ENCODE results near the gene C10orf88. TPM values are rescaled to one million over a fixed set of nuclear protein-coding genes. Genes with fewer than 3 reads are reported as not detected.
A peak's percentile ranks its signal among the peaks of the same experiment; 100 is the strongest.

Gene C10orf88
- total and polyA plus RNA-seq, 2 of the 13 experiments (the other 11 are each of a cell fraction or from before 2014, with no cell fraction given) = 4.6 to 11.8 TPM

DNA sequence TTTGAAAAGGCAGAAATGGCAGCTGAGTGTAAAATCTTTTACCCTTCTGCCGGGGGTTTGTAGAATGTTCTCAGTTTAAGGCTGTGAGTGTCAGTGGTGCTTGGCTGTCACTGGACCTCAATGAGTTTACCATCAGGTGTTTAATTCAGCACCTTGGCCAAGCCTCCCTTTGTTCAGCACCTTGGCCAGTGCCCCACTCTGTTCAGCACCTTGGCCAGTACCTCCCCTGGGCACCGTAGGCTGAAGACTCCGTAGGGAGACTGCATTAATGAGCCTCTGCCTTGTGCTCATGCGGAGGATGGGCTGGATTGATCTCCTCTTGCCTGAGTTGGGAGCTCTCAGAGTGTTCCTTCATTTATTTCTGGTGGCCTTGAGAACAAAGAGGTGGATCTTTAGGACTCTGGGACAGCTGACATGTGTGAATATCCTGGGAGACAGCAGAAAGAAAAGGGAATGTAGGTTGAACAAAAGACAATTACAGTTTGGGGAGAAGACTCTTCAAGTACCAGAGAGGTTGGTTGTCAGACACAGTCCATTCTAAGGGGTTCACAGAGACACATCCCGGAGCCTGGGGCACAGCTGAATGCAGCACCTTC lies 42.0 kb downstream of the C10orf88 start (continued):
- TF ChIP-seq, protein P1, sequence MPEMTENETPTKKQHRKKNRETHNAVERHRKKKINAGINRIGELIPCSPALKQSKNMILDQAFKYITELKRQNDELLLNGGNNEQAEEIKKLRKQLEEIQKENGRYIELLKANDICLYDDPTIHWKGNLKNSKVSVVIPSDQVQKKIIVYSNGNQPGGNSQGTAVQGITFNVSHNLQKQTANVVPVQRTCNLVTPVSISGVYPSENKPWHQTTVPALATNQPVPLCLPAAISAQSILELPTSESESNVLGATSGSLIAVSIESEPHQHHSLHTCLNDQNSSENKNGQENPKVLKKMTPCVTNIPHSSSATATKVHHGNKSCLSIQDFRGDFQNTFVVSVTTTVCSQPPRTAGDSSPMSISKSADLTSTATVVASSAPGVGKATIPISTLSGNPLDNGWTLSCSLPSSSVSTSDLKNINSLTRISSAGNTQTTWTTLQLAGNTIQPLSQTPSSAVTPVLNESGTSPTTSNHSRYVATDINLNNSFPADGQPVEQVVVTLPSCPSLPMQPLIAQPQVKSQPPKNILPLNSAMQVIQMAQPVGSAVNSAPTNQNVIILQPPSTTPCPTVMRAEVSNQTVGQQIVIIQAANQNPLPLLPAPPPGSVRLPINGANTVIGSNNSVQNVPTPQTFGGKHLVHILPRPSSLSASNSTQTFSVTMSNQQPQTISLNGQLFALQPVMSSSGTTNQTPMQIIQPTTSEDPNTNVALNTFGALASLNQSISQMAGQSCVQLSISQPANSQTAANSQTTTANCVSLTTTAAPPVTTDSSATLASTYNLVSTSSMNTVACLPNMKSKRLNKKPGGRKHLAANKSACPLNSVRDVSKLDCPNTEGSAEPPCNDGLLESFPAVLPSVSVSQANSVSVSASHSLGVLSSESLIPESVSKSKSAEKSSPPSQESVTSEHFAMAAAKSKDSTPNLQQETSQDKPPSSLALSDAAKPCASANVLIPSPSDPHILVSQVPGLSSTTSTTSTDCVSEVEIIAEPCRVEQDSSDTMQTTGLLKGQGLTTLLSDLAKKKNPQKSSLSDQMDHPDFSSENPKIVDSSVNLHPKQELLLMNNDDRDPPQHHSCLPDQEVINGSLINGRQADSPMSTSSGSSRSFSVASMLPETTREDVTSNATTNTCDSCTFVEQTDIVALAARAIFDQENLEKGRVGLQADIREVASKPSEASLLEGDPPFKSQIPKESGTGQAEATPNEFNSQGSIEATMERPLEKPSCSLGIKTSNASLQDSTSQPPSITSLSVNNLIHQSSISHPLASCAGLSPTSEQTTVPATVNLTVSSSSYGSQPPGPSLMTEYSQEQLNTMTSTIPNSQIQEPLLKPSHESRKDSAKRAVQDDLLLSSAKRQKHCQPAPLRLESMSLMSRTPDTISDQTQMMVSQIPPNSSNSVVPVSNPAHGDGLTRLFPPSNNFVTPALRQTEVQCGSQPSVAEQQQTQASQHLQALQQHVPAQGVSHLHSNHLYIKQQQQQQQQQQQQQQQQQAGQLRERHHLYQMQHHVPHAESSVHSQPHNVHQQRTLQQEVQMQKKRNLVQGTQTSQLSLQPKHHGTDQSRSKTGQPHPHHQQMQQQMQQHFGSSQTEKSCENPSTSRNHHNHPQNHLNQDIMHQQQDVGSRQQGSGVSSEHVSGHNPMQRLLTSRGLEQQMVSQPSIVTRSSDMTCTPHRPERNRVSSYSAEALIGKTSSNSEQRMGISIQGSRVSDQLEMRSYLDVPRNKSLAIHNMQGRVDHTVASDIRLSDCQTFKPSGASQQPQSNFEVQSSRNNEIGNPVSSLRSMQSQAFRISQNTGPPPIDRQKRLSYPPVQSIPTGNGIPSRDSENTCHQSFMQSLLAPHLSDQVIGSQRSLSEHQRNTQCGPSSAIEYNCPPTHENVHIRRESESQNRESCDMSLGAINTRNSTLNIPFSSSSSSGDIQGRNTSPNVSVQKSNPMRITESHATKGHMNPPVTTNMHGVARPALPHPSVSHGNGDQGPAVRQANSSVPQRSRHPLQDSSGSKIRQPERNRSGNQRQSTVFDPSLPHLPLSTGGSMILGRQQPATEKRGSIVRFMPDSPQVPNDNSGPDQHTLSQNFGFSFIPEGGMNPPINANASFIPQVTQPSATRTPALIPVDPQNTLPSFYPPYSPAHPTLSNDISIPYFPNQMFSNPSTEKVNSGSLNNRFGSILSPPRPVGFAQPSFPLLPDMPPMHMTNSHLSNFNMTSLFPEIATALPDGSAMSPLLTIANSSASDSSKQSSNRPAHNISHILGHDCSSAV (CRISPR knock-in tag; IDR thresholded peaks at IDR 0.05; ENCODE audit: borderline replicate concordance) = peak; percentile 99
- TF ChIP-seq, protein P2, sequence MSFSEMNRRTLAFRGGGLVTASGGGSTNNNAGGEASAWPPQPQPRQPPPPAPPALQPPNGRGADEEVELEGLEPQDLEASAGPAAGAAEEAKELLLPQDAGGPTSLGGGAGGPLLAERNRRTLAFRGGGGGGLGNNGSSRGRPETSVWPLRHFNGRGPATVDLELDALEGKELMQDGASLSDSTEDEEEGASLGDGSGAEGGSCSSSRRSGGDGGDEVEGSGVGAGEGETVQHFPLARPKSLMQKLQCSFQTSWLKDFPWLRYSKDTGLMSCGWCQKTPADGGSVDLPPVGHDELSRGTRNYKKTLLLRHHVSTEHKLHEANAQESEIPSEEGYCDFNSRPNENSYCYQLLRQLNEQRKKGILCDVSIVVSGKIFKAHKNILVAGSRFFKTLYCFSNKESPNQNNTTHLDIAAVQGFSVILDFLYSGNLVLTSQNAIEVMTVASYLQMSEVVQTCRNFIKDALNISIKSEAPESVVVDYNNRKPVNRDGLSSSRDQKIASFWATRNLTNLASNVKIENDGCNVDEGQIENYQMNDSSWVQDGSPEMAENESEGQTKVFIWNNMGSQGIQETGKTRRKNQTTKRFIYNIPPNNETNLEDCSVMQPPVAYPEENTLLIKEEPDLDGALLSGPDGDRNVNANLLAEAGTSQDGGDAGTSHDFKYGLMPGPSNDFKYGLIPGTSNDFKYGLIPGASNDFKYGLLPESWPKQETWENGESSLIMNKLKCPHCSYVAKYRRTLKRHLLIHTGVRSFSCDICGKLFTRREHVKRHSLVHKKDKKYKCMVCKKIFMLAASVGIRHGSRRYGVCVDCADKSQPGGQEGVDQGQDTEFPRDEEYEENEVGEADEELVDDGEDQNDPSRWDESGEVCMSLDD (CRISPR knock-in tag; IDR thresholded peaks at IDR 0.05; ENCODE audit: borderline replicate concordance) = peak; percentile 99
- TF ChIP-seq, protein P3, sequence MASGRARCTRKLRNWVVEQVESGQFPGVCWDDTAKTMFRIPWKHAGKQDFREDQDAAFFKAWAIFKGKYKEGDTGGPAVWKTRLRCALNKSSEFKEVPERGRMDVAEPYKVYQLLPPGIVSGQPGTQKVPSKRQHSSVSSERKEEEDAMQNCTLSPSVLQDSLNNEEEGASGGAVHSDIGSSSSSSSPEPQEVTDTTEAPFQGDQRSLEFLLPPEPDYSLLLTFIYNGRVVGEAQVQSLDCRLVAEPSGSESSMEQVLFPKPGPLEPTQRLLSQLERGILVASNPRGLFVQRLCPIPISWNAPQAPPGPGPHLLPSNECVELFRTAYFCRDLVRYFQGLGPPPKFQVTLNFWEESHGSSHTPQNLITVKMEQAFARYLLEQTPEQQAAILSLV (CRISPR knock-in tag; IDR thresholded peaks at IDR 0.05; ENCODE audit: borderline replicate concordance) = peak; percentile 100
- TF ChIP-seq, protein P4, sequence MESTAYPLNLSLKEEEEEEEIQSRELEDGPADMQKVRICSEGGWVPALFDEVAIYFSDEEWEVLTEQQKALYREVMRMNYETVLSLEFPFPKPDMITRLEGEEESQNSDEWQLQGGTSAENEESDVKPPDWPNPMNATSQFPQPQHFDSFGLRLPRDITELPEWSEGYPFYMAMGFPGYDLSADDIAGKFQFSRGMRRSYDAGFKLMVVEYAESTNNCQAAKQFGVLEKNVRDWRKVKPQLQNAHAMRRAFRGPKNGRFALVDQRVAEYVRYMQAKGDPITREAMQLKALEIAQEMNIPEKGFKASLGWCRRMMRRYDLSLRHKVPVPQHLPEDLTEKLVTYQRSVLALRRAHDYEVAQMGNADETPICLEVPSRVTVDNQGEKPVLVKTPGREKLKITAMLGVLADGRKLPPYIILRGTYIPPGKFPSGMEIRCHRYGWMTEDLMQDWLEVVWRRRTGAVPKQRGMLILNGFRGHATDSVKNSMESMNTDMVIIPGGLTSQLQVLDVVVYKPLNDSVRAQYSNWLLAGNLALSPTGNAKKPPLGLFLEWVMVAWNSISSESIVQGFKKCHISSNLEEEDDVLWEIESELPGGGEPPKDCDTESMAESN (CRISPR knock-in tag; conservative IDR thresholded peaks at IDR 0.05) = peak; percentile 99
- TF ChIP-seq ZNF326 (CRISPR knock-in tag; IDR thresholded peaks at IDR 0.05; ENCODE audit: borderline replicate concordance) (peak; percentile 99), ZFP1 (CRISPR knock-in tag; IDR thresholded peaks at IDR 0.05) (peak; percentile 99), ZSCAN29 (CRISPR knock-in tag; conservative IDR thresholded peaks at IDR 0.05) (peak; percentile 91), ZNF251 (CRISPR knock-in tag; IDR thresholded peaks at IDR 0.05) (peak; percentile 100), JARID2 (CRISPR knock-in tag; IDR thresholded peaks at IDR 0.05; ENCODE audit: insufficient replicate concordance) (peak; percentile 100)
- TF ChIP-seq, protein P5, sequence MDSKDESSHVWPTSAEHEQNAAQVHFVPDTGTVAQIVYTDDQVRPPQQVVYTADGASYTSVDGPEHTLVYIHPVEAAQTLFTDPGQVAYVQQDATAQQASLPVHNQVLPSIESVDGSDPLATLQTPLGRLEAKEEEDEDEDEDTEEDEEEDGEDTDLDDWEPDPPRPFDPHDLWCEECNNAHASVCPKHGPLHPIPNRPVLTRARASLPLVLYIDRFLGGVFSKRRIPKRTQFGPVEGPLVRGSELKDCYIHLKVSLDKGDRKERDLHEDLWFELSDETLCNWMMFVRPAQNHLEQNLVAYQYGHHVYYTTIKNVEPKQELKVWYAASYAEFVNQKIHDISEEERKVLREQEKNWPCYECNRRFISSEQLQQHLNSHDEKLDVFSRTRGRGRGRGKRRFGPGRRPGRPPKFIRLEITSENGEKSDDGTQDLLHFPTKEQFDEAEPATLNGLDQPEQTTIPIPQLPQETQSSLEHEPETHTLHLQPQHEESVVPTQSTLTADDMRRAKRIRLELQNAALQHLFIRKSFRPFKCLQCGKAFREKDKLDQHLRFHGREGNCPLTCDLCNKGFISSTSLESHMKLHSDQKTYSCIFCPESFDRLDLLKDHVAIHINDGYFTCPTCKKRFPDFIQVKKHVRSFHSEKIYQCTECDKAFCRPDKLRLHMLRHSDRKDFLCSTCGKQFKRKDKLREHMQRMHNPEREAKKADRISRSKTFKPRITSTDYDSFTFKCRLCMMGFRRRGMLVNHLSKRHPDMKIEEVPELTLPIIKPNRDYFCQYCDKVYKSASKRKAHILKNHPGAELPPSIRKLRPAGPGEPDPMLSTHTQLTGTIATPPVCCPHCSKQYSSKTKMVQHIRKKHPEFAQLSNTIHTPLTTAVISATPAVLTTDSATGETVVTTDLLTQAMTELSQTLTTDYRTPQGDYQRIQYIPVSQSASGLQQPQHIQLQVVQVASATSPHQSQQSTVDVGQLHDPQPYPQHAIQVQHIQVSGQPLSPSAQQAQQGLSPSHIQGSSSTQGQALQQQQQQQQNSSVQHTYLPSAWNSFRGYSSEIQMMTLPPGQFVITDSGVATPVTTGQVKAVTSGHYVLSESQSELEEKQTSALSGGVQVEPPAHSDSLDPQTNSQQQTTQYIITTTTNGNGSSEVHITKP (CRISPR knock-in tag; IDR thresholded peaks at IDR 0.05; ENCODE audit: low read depth) = peak; percentile 96

All from HepG2 (cell line).